GM12878 (cell line): ENCODE results near the gene TRPC3. TPM values are rescaled to one million over a fixed set of nuclear protein-coding genes. Genes with fewer than 3 reads are reported as not detected.

Source experiments
- ATAC-seq: fragments of 200-7000 bp; cut with Tn5 transposase; 3 replicates; pipeline ENCODE4 v1.9.1; 2020; ENCODE audit warnings: mild to moderate bottlenecking, moderate library complexity
- BruUV-seq: library from RNA; stranded (reverse); fragments of 400-500 nt; replicated peaks from 2 replicates; lab custom pipeline; 2021; lab: Mats Ljungman, UMichigan
- CTCF ChIA-PET: fragments of 300-600 bp; sonication (Branson Sonifier 250); formaldehyde crosslinking; extraction: SDS; loops from one replicate; lab custom pipeline; 2021; ENCODE audit warnings: inconsistent platforms; lab: Yijun Ruan, JAX
- POLR2A ChIA-PET: fragments of 350-600 bp; formaldehyde crosslinking; extraction: SDS; loops from one replicate; lab custom pipeline; 2021; ENCODE audit warnings: inconsistent platforms; lab: Charles Lee
- RAD21 ChIA-PET: fragments of 300-600 bp; sonication (Branson Sonifier 250); formaldehyde crosslinking; loops from one replicate; lab custom pipeline; 2023; ENCODE audit warnings: antibody characterized with exemption; ENCODE audit not compliant: unreplicated experiment; lab: Charles Lee
- SMC1A ChIA-PET: fragments of 300-600 bp; sonication (Branson Sonifier 250); formaldehyde crosslinking; loops from one replicate; lab custom pipeline; 2023; ENCODE audit not compliant: unreplicated experiment, uncharacterized antibody; lab: Charles Lee
- DNase-seq: peaks from one replicate; pipeline ENCODE4 v3.0.0-alpha.2; 2011; ENCODE audit warnings: low read depth, low spot score
- FAIRE-seq: peaks from 3 replicates; lab custom pipeline; 2011; peaks lifted over from hg19 to GRCh38; lab: Jason Lieb, UNC
- H2AFZ ChIP-seq: 2 replicates; pipeline ENCODE4 v1.6.0; 2011; ENCODE audit warnings: low read depth, low read length, control low read depth; ENCODE audit not compliant: control insufficient read depth
- H3K27ac ChIP-seq: 2 replicates; pipeline ENCODE4 v1.5.1; 2011; ENCODE audit warnings: control low read depth; ENCODE audit not compliant: control insufficient read depth, insufficient read depth
- H3K27me3 ChIP-seq, 2 experiments: replicated peaks in 1 of 2; 2 replicates each; pipeline versions ENCODE4 v1.6.0 to v1.6.1; 2011; ENCODE audit warnings: low read length in 1 of 2; ENCODE audit not compliant: control insufficient read depth in 2 of 2, insufficient read depth in 2 of 2
- H3K36me3 ChIP-seq, 2 experiments: 2 replicates each; pipeline ENCODE4 v1.5.1; 2011; ENCODE audit warnings: low read length in 1 of 2; ENCODE audit not compliant: control insufficient read depth in 2 of 2, insufficient read depth in 2 of 2
- H3K4me1 ChIP-seq: 2 replicates; pipeline ENCODE4 v1.6.1; 2011; ENCODE audit warnings: mild to moderate bottlenecking, low read length, moderate library complexity, mixed read lengths; ENCODE audit not compliant: control insufficient read depth, insufficient read depth
- H3K4me2 ChIP-seq: 2 replicates; pipeline ENCODE4 v1.6.0; 2011; ENCODE audit warnings: control low read depth; ENCODE audit not compliant: control insufficient read depth, insufficient read depth
- H3K4me3 ChIP-seq: fragments of 200-600 bp; sonication (generic); 2 replicates; pipeline ENCODE4 v1.5.1; 2016
- H3K79me2 ChIP-seq: 2 replicates; pipeline ENCODE4 v1.6.0; 2011; ENCODE audit warnings: low read length; ENCODE audit not compliant: control insufficient read depth, insufficient read depth
- H3K9ac ChIP-seq: 2 replicates; pipeline ENCODE4 v1.8.0; 2011; ENCODE audit warnings: low read length, control low read depth, mixed read lengths; ENCODE audit not compliant: control insufficient read depth, insufficient read depth
- H3K9me3 ChIP-seq: replicated peaks from 3 replicates; pipeline ENCODE4 v1.5.1; 2011; ENCODE audit warnings: mild to moderate bottlenecking, low read length; ENCODE audit not compliant: control insufficient read depth, insufficient read depth
- H4K20me1 ChIP-seq: 2 replicates; pipeline ENCODE4 v1.6.0; 2011; ENCODE audit not compliant: control insufficient read depth, insufficient read depth
- ATF7 ChIP-seq: fragments of 450-650 bp; IDR thresholded peaks from 2 replicates; pipeline ENCODE4 v1.6.1; 2016; ENCODE audit warnings: low read depth, mild to moderate bottlenecking
- BACH1 ChIP-seq: fragments of 450-650 bp; IDR thresholded peaks from 2 replicates; pipeline ENCODE4 v1.6.1; 2017; ENCODE audit warnings: mild to moderate bottlenecking, borderline replicate concordance
- BRCA1 ChIP-seq: IDR thresholded peaks from 2 replicates; pipeline ENCODE4 v1.6.1; 2011; ENCODE audit warnings: low read depth, low read length, improper control_type of control experiment
- CREB1 ChIP-seq: IDR thresholded peaks from 2 replicates; pipeline ENCODE4 v1.6.1; 2012; ENCODE audit warnings: low read depth, mild to moderate bottlenecking, inconsistent platforms
- EGR1 ChIP-seq, 2 experiments: IDR thresholded peaks; 1 replicate in 1 of 2; 2 replicates in 1 of 2; pipeline ENCODE4 v1.6.1; 2011 to 2012; ENCODE audit warnings: low read depth in 2 of 2, low read length in 2 of 2, borderline replicate concordance in 1 of 2, mild to moderate bottlenecking in 1 of 2, moderate library complexity in 1 of 2
- MYC ChIP-seq: IDR thresholded peaks from 2 replicates; pipeline ENCODE4 v1.6.1; 2011; ENCODE audit warnings: mild to moderate bottlenecking, low read length, moderate library complexity, inconsistent platforms; ENCODE audit not compliant: insufficient read depth, insufficient replicate concordance, insufficient read length, severe bottlenecking
- PAX5 ChIP-seq: IDR thresholded peaks from 2 replicates; pipeline ENCODE4 v1.6.1; 2011; ENCODE audit warnings: low read depth, low read length, borderline replicate concordance
- PAX8 ChIP-seq: fragments of 450-650 bp; IDR thresholded peaks from 2 replicates; pipeline ENCODE4 v1.6.1; 2017; ENCODE audit warnings: mild to moderate bottlenecking, moderate library complexity
- RCOR1 ChIP-seq: conservative IDR thresholded peaks from 2 replicates; pipeline ENCODE4 v1.6.1; 2012; ENCODE audit warnings: low read depth, low read length, improper control_type of control experiment
- TARDBP ChIP-seq: IDR thresholded peaks from 2 replicates; pipeline ENCODE4 v1.6.1; 2016; ENCODE audit warnings: borderline replicate concordance
- USF2 ChIP-seq: IDR thresholded peaks from 2 replicates; pipeline ENCODE4 v1.6.1; 2011; ENCODE audit warnings: low read depth, low read length, improper control_type of control experiment, borderline replicate concordance
- YY1 ChIP-seq: IDR thresholded peaks from 2 replicates; pipeline ENCODE4 v1.6.1; 2011; ENCODE audit warnings: low read depth, mild to moderate bottlenecking, low read length
- ZBTB4 ChIP-seq: fragments of 450-650 bp; formaldehyde crosslinking; IDR thresholded peaks from 2 replicates; pipeline ENCODE4 v1.4.0; 2022; ENCODE audit warnings: mild to moderate bottlenecking, moderate library complexity
- ZNF384 ChIP-seq: IDR thresholded peaks from 2 replicates; pipeline ENCODE4 v1.6.1; 2012; ENCODE audit warnings: low read depth, mild to moderate bottlenecking, low read length, improper control_type of control experiment, borderline replicate concordance
- WGBS: methylation state at CpG from one replicate; pipeline ENCODE4 v1.1.6; 2016; ENCODE audit warnings: low lambda C conversion rate; ENCODE audit not compliant: insufficient replicate concordance, insufficient coverage; ENCODE audit errors: missing lambda C conversion rate; 5-methylcytosine and 5-hydroxymethylcytosine counted together
- in situ Hi-C: fragments of 300-500 bp; cut with MboI; formaldehyde crosslinking; loops from 9 replicates; pipeline ENCODE4 v1.14.3; 2018; ENCODE audit warnings: mixed read lengths
- intact Hi-C: fragments of 100-400 bp; cut with micrococcal nuclease; formaldehyde crosslinking; loops from one replicate; pipeline ENCODE4 v1.14.2; 2022; ENCODE audit not compliant: unreplicated experiment
- polyA plus RNA-seq, 11 experiments: library from polyadenylated mRNA; depleted of rRNA in 4 of 11; unstranded in 6 of 11; stranded (reverse) in 5 of 11; fragments of >200 nt; fragmentation: Nextera tagmentation in 4 of 11; fragmentation: Illumina TruSeq in 1 of 11; extraction: Ambion mirVana in 4 of 11; extraction: Trizol in 1 of 11; gene quantifications; 1 replicate in 1 of 11; 2 replicates in 10 of 11; pipeline versions ENCODE4 v1.2.1 to v1.2.3, GENCODE V29; 2011 to 2016; ENCODE audit warnings: inconsistent platforms in 2 of 11, missing spikeins in 2 of 11, low read depth in 1 of 11
- total RNA-seq, 4 experiments: library from RNA; depleted of rRNA in 3 of 4; stranded (reverse); fragments of >200 nt in 3 of 4; fragmentation: Illumina TruSeq in 1 of 4; extraction: Trizol in 1 of 4; gene quantifications; 2 replicates each; pipeline versions ENCODE4 v1.2.1 to v1.2.3, GENCODE V29; 2013 to 2021
- TF ChIP-seq, protein P1 (sequence below): fragments of 450-650 bp; IDR thresholded peaks from 2 replicates; pipeline ENCODE4 v1.6.1; 2017; ENCODE audit warnings: borderline replicate concordance

TRPC3 gene
- total and polyA plus RNA-seq, 10 of the 15 experiments (the other 5 are each of a cell fraction or from before 2014, with no cell fraction given): not detected

DNA sequence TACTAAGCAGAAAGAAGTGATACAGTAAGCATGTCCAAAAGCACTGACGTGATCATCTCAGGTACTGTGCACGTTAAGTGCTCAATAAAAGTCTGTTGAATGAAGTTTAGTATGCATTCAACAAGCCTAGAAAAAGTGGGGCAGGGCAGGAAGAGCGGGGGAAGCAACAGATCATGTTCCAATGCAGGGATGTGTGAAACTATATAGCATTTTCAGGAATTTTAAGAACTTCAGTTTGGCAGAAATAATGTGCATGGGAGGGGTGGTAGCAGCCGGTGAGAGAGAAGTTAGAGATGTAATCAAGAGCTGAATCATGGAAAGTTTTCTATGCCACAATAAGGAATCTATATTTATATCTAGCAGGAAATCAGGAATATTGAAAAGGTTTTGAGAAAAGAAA, 109.0 kb downstream of the TRPC3 start:
- POLR2A ChIA-PET: no interaction called here
- CTCF ChIA-PET: no interaction called here
- no peaks in the 10 kb centered on the region for H3K9me3 ChIP-seq
- SMC1A ChIA-PET: interaction anchor here (0.6 kb wide), 1 partner anchor 9 kb away, joined by 3 read pairs; no protein-coding TSS in a partner anchor
- no peak for TF ChIP-seq PAX5
- TF ChIP-seq, protein P1, sequence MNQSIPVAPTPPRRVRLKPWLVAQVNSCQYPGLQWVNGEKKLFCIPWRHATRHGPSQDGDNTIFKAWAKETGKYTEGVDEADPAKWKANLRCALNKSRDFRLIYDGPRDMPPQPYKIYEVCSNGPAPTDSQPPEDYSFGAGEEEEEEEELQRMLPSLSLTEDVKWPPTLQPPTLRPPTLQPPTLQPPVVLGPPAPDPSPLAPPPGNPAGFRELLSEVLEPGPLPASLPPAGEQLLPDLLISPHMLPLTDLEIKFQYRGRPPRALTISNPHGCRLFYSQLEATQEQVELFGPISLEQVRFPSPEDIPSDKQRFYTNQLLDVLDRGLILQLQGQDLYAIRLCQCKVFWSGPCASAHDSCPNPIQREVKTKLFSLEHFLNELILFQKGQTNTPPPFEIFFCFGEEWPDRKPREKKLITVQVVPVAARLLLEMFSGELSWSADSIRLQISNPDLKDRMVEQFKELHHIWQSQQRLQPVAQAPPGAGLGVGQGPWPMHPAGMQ: no peak
- no peak for TF ChIP-seq MYC
- no peak for TF ChIP-seq TARDBP
- TF ChIP-seq YY1: no peak
- no peak for TF ChIP-seq RCOR1
- TF ChIP-seq, all 136 proteins: peak for 0
- no peaks in the 10 kb centered on the region for H4K20me1 ChIP-seq
- H3K36me3 ChIP-seq: no peaks in the 10 kb centered on the region
- in situ Hi-C loops: no loop called here
- H3K9ac ChIP-seq: no peak overlapping the region
- H3K4me2 ChIP-seq: no peak overlapping the region
- no peak overlapping the region for H3K27ac ChIP-seq
- intact Hi-C loops: no loop called here
- ATAC-seq (no peak), DNase-seq (no peak), FAIRE-seq (no peak)
- RAD21 ChIA-PET: no interaction called here
- H3K79me2 ChIP-seq: no peaks in the 10 kb centered on the region
- no peaks in the 10 kb centered on the region for H3K27me3 ChIP-seq
- 89% methylated on average over 4 of the region's 4 CpGs for WGBS
- no peaks in the 10 kb centered on the region for H3K4me1 ChIP-seq
- no peak overlapping the region for H2AFZ ChIP-seq
- H3K4me3 ChIP-seq: no peak overlapping the region
- BruUV-seq: no TSS peak

GRCh38 chr4:121838136-121838535, 113.7 kb downstream of the TRPC3 start:
- FAIRE-seq: no peak
- ChIA-PET CTCF (no interaction called here), RAD21 (no interaction called here), SMC1A (no interaction called here), POLR2A (no interaction called here)
- no TSS peak for BruUV-seq
- no peak for ATAC-seq
- intact Hi-C loops: no loop called here
- H3K36me3 ChIP-seq: no peaks in the 10 kb centered on the region
- no peak for DNase-seq
- no peak overlapping the region for H2AFZ ChIP-seq
- no peak overlapping the region for H3K4me2 ChIP-seq
- H3K79me2 ChIP-seq: no peaks in the 10 kb centered on the region
- in situ Hi-C loops: no loop called here
- H3K27me3 ChIP-seq: no peaks in the 10 kb centered on the region
- no peaks in the 10 kb centered on the region for H3K4me1 ChIP-seq
- H3K9me3 ChIP-seq: no peaks in the 10 kb centered on the region
- no peak overlapping the region for H3K27ac ChIP-seq
- H4K20me1 ChIP-seq: no peaks in the 10 kb centered on the region
- H3K4me3 ChIP-seq: no peak overlapping the region
- no peak overlapping the region for H3K9ac ChIP-seq
- TF ChIP-seq PAX8 (no peak), ATF7 (no peak), BRCA1 (no peak), EGR1 (IDR thresholded peaks at IDR 0.05; ENCODE audit: borderline replicate concordance in 1 of 2, low read depth in 2 of 2, low read length in 2 of 2) (no peak), USF2 (no peak), ZBTB4 (CRISPR knock-in tag) (no peak), BACH1 (no peak), CREB1 (no peak), ZNF384 (no peak)
